ENCODE measurements around the gene CNFN.

GRCh38 chr19:42350417-42350816 lies 39.7 kb downstream of the CNFN start:
- TF ChIP-seq CTCF (conservative IDR thresholded peaks at IDR 0.05; ENCODE audit: low read depth, low read length) (no peak), EZH2 (IDR thresholded peaks at IDR 0.05; ENCODE audit: low read length, unreplicated experiment) (no peak), EZH2phosphoT487 (IDR thresholded peaks at IDR 0.05; ENCODE audit: borderline replicate concordance, low read length) (no peak)

All from PC-3 (cell line).